Mucosa of descending colon (tissue), 3 donors: ENCODE data around the gene SLC30A7. TPM values are rescaled to one million over a fixed set of nuclear protein-coding genes. Genes with fewer than 3 reads are reported as not detected.

Source experiments
- ATAC-seq: fragments of 200-7000 bp; cut with Tn5 transposase; one replicate; pipeline ENCODE4 v1.9.1; 2020; ENCODE audit warnings: mild to moderate bottlenecking, moderate library complexity
- DNase-seq, 3 donors: peaks; one replicate each; pipeline ENCODE4 v3.0.0-alpha.2; 2020
- H3K36me3 ChIP-seq: fragments of 200-600 bp; one replicate; pipeline ENCODE4 v1.8.0; 2021; ENCODE audit warnings: low read depth, mild to moderate bottlenecking
- H3K4me1 ChIP-seq: fragments of 200-600 bp; one replicate; pipeline ENCODE4 v1.8.0; 2021; ENCODE audit warnings: low read depth, mild to moderate bottlenecking
- H3K4me3 ChIP-seq: fragments of 200-600 bp; one replicate; pipeline ENCODE4 v1.8.0; 2021; ENCODE audit warnings: mild to moderate bottlenecking
- H3K9me3 ChIP-seq: fragments of 200-600 bp; one replicate; pipeline ENCODE4 v1.8.0; 2021; ENCODE audit warnings: mild to moderate bottlenecking
- intact Hi-C, 2 donors: fragments of 100-400 bp; cut with DNase I in 1 of 2; cut with micrococcal nuclease in 1 of 2; formaldehyde crosslinking; loops; one replicate each; pipeline versions ENCODE4 v1.11.0 to v1.11.1; 2022; cut with DNase I, micrococcal nuclease
- total RNA-seq, 3 donors: library from RNA; stranded (reverse); fragmentation: NEBNext Ultra II Directional in 2 of 3; extraction: Animal tissue kit (Norgen Biotek cat#: 25700) in 2 of 3; gene quantifications; one replicate each; pipeline versions ENCODE4 v1.2.1 to v1.2.4, GENCODE V29; 2021 to 2023
- TF ChIP-seq, protein P1 (sequence below): fragments of 200-600 bp; IDR thresholded peaks from one replicate; pipeline ENCODE4 v1.8.0; 2022; ENCODE audit warnings: antibody characterized with exemption, mild to moderate bottlenecking
- donor health status: DM: no; HTN: no; CAD: no; lungs with moderate emphysema.
- donor health status: DM: no; HTN: no; CAD: no.
- donor health status: DM: no; HTN: yes; CAD: no.

SLC30A7 gene
- total RNA-seq, 3 donors from 2014 or later = 27.3 to 37.0 (median 35.7) TPM

DNA sequence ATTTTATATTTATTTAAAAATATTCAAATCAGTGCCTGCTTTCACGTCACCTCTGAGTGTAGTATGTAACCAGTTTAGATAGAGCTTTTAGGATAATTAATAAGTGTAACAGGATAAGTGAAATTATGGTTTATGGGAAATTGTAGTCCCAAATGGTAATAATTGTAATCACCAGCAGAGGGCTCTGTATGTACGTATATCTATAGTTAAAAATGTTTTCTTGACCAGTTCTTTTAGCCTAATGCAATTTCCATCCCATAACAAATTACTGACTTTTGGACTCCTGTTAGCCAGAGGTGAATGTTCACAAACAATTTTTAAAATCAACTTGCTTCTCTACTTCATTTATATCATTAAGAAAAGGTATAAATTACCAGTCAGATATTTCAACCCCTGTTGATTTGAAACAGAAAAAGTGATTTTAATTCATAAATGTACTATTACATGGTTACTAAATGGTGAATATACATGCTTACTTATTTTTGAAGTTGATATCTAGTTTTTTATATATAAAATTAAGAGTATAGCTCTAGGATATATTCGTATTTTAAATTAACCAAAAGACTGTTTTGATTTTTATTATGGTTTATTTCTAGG lies 25.3 kb downstream of the SLC30A7 start:
- TF ChIP-seq, protein P1, sequence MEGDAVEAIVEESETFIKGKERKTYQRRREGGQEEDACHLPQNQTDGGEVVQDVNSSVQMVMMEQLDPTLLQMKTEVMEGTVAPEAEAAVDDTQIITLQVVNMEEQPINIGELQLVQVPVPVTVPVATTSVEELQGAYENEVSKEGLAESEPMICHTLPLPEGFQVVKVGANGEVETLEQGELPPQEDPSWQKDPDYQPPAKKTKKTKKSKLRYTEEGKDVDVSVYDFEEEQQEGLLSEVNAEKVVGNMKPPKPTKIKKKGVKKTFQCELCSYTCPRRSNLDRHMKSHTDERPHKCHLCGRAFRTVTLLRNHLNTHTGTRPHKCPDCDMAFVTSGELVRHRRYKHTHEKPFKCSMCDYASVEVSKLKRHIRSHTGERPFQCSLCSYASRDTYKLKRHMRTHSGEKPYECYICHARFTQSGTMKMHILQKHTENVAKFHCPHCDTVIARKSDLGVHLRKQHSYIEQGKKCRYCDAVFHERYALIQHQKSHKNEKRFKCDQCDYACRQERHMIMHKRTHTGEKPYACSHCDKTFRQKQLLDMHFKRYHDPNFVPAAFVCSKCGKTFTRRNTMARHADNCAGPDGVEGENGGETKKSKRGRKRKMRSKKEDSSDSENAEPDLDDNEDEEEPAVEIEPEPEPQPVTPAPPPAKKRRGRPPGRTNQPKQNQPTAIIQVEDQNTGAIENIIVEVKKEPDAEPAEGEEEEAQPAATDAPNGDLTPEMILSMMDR = peak; percentile 26
- ATAC-seq (peak; percentile 49), DNase-seq (peak in 1 of 3 donors; percentile 46)
- intact Hi-C loops = loop anchor here (5.0 to 10.0 kb wide), 3 partner anchors 314 to 366 kb away; partner anchors contain the start of gene S1PR1 (in 1 of the 2)
- H3K4me1 ChIP-seq = no peaks in the 10 kb centered on the region
- no peak overlapping the region for H3K4me3 ChIP-seq
- no peaks in the 10 kb centered on the region for H3K36me3 ChIP-seq
- no peaks in the 10 kb centered on the region for H3K9me3 ChIP-seq

DNA sequence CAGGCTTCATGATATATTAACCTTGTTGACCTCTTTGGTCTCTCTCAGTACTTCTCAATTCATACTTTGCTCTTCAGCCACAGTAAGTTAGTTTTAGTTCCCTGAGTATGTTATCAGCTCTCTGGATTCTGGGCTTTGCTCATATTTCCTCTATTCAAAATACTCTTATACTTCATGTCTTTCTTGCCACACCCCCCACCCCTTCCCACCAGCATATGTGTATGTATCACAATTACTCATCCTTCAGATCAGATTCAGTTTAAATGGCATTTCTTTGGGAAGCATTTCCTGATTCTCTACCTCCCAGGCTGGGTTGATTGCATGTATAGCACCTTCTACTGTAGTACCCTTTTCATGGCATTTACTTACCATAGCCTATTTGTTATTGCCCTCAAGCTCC lies 28.3 kb downstream of the SLC30A7 start:
- TF ChIP-seq, protein P1 = no peak
- no peak for ATAC-seq
- no peaks in the 10 kb centered on the region for H3K36me3 ChIP-seq
- DNase-seq = no peak
- H3K9me3 ChIP-seq = no peaks in the 10 kb centered on the region
- intact Hi-C loops = loop anchor here (5.0 to 10.0 kb wide), 3 partner anchors 311 to 363 kb away; partner anchors contain the start of gene S1PR1 (in 1 of the 2)
- no peak overlapping the region for H3K4me3 ChIP-seq
- no peaks in the 10 kb centered on the region for H3K4me1 ChIP-seq

DNA sequence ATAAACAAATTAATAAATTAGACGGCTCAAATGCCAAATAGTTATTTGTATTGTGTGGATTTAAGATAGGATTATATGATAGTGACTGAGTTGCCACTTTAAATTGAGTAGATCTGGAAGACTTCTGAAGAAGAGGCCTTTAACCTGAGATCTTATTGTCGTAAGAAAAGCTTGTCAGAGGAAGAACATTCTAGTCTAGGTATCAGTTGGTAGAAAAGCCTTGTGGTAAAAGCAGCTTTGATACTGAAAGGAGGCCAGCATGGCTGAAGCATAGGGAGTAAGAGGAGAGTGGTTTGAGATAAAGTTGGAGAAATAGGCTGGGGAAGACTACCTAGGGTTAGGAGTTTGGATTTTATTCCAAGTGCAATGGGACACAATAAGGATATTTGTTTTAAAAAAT lies 29.1 kb downstream of the SLC30A7 start:
- H3K9me3 ChIP-seq = no peaks in the 10 kb centered on the region
- ATAC-seq (no peak), DNase-seq (no peak)
- no peaks in the 10 kb centered on the region for H3K4me1 ChIP-seq
- TF ChIP-seq, protein P1 = no peak
- H3K4me3 ChIP-seq = no peak overlapping the region
- intact Hi-C loops = loop anchor here (5.0 to 10.0 kb wide), 3 partner anchors 310 to 362 kb away; partner anchors contain the start of gene S1PR1 (in 1 of the 2)
- H3K36me3 ChIP-seq = no peaks in the 10 kb centered on the region

DNA sequence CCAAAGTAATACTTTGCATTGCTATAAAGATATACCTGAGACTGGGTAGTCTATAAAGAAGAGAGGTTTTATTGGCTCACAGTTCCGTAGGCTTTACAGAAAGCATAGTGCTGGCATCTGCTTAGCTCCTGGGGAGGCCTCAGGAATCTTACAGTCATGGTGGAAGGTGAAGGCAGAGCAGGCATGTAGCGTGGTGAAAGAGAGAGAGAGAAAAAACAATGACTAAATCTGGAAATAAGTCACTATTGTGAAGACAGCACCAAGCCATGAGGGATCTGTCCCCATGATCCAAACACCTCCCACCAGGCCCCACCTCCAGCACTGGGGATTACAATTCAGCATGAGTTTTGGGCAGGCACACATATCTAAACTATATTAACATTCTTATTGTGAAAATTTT lies 30.4 kb downstream of the SLC30A7 start:
- no peaks in the 10 kb centered on the region for H3K4me1 ChIP-seq
- no peak for ATAC-seq
- TF ChIP-seq, protein P1 = no peak
- H3K9me3 ChIP-seq = no peaks in the 10 kb centered on the region
- no peak overlapping the region for H3K4me3 ChIP-seq
- intact Hi-C loops = loop anchor here in 1 of 2 donors (10.0 kb wide), 2 partner anchors 309 to 359 kb away; partner anchors contain the start of gene S1PR1
- H3K36me3 ChIP-seq = no peaks in the 10 kb centered on the region
- no peak for DNase-seq

DNA sequence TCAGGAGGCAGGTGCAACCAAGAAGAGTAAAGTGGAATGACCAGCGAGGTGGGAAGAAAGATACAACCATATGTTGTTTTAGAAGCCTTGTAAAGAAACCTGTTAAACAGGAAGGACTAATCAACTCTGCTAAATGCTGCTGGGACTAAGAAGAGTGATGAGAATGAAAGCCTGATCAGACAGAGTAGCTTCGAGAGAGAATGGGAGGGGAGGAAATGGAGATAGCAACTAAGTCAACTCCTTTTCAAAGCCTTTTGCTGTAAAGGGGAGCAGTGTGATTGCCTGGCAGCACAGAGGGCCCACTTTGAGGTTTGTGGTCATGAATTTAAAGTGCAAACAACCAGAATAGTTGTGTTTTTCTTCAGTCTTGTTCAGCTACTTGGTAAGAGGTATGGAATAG lies 31.4 kb downstream of the SLC30A7 start:
- no peaks in the 10 kb centered on the region for H3K36me3 ChIP-seq
- DNase-seq = no peak
- TF ChIP-seq, protein P1 = no peak
- peak; percentile 72 for ATAC-seq
- intact Hi-C loops = loop anchor here in 1 of 2 donors (10.0 kb wide), 2 partner anchors 308 to 358 kb away; partner anchors contain the start of gene S1PR1
- no peaks in the 10 kb centered on the region for H3K4me1 ChIP-seq
- H3K4me3 ChIP-seq = no peak overlapping the region
- H3K9me3 ChIP-seq = no peaks in the 10 kb centered on the region
